Stimulated activated effector memory CD8-positive, alpha-beta T cell treated with anti-CD3 and anti-CD28 coated beads, Interleukin-12 subunit alpha, Interleukin-12 subunit beta, amount 100 ng/mL, for 72 hours (primary cell): ENCODE measurements around the gene CYSLTR2.
A peak's percentile ranks its signal among the peaks of the same experiment; 100 is the strongest.

ENCODE experiments used
- ATAC-seq: fragments of 150-1000 bp; cut with Tn5 transposase; 2 replicates; pipeline ENCODE4 v1.10.0; 2021
- DNase-seq, 2 donors: peaks; one replicate each; pipeline ENCODE4 v3.0.0; 2021 to 2022; ENCODE audit warnings: low spot score in 2 of 2
- H3K27ac Mint-ChIP-seq: one replicate; pipeline ENCODE4 v1.8.0; 2022; ENCODE audit warnings: mild to moderate bottlenecking, mixed read lengths
- H3K36me3 Mint-ChIP-seq: one replicate; pipeline ENCODE4 v1.8.0; 2022; ENCODE audit warnings: mild to moderate bottlenecking, mixed read lengths
- H3K4me1 Mint-ChIP-seq: one replicate; pipeline ENCODE4 v1.8.0; 2022; ENCODE audit warnings: mixed read lengths
- H3K4me3 Mint-ChIP-seq: one replicate; pipeline ENCODE4 v1.8.0; 2022; ENCODE audit warnings: mild to moderate bottlenecking, mixed read lengths
- H3K9me3 Mint-ChIP-seq: one replicate; pipeline ENCODE4 v1.8.0; 2022; ENCODE audit warnings: mixed read lengths

Gene CYSLTR2

GRCh38 chr13:48635478-48635877 lies 18.3 kb upstream of the CYSLTR2 start:
- DNase-seq (no peak), ATAC-seq (no peak)
- Mint-ChIP-seq H3K27ac (no peak overlapping the region), H3K4me1 (no peaks in the 10 kb centered on the region), H3K9me3 (peaks cover 5% of the 10 kb centered on the region), H3K4me3 (no peak overlapping the region), H3K36me3 (no peaks in the 10 kb centered on the region)

GRCh38 chr13:48636550-48636949 lies 17.2 kb upstream of the CYSLTR2 start:
- no peak for ATAC-seq
- Mint-ChIP-seq H3K4me1 (no peaks in the 10 kb centered on the region), H3K27ac (no peak overlapping the region), H3K36me3 (no peaks in the 10 kb centered on the region), H3K9me3 (peaks cover 5% of the 10 kb centered on the region), H3K4me3 (no peak overlapping the region)
- no peak for DNase-seq

GRCh38 chr13:48637601-48638000 lies 16.1 kb upstream of the CYSLTR2 start:
- DNase-seq = no peak

GRCh38 chr13:48640767-48641166 lies 13.0 kb upstream of the CYSLTR2 start:
- Mint-ChIP-seq H3K4me3 (no peak overlapping the region), H3K27ac (peak overlapping the region; percentile 4), H3K9me3 (peaks cover 5% of the 10 kb centered on the region), H3K36me3 (no peaks in the 10 kb centered on the region), H3K4me1 (no peaks in the 10 kb centered on the region)
- DNase-seq (no peak), ATAC-seq (no peak)

More at GRCh38 chr13:48637601-48638000, 16.1 kb upstream of the CYSLTR2 start:
- Mint-ChIP-seq H3K4me3 (no peak overlapping the region), H3K36me3 (no peaks in the 10 kb centered on the region), H3K4me1 (no peaks in the 10 kb centered on the region), H3K9me3 (peaks cover 5% of the 10 kb centered on the region), H3K27ac (no peak overlapping the region)
- ATAC-seq = no peak

- Mint-ChIP-seq H3K4me1 (no peaks in the 10 kb centered on the region), H3K4me3 (no peak overlapping the region), H3K36me3 (no peaks in the 10 kb centered on the region), H3K9me3 (peaks cover 2% of the 10 kb centered on the region), H3K27ac (no peak overlapping the region)
- DNase-seq = no peak
- ATAC-seq = no peak
Measured at GRCh38 chr13:48641404-48641803, 12.3 kb upstream of the CYSLTR2 start.

- H3K36me3 Mint-ChIP-seq = no peaks in the 10 kb centered on the region
- no peaks in the 10 kb centered on the region for H3K4me1 Mint-ChIP-seq
- no peak overlapping the region for H3K4me3 Mint-ChIP-seq
- no peak overlapping the region for H3K27ac Mint-ChIP-seq
- no peaks in the 10 kb centered on the region for H3K9me3 Mint-ChIP-seq
- no peak for ATAC-seq
- DNase-seq = no peak
Measured at GRCh38 chr13:48642061-48642460, 11.7 kb upstream of the CYSLTR2 start.

- ATAC-seq = no peak
- Mint-ChIP-seq H3K27ac (no peak overlapping the region), H3K4me1 (no peaks in the 10 kb centered on the region), H3K9me3 (no peaks in the 10 kb centered on the region), H3K4me3 (no peak overlapping the region), H3K36me3 (no peaks in the 10 kb centered on the region)
- no peak for DNase-seq
Measured at GRCh38 chr13:48643159-48643558, 10.6 kb upstream of the CYSLTR2 start.

GRCh38 chr13:48644141-48644540 lies 9.6 kb upstream of the CYSLTR2 start:
- DNase-seq = no peak
- peak; percentile 31 for ATAC-seq
- Mint-ChIP-seq H3K27ac (no peak overlapping the region), H3K36me3 (no peaks in the 10 kb centered on the region), H3K4me3 (no peak overlapping the region), H3K4me1 (no peaks in the 10 kb centered on the region), H3K9me3 (no peaks in the 10 kb centered on the region)

- Mint-ChIP-seq H3K27ac (no peak overlapping the region), H3K9me3 (no peaks in the 10 kb centered on the region), H3K4me3 (no peak overlapping the region), H3K4me1 (no peaks in the 10 kb centered on the region), H3K36me3 (no peaks in the 10 kb centered on the region)
- ATAC-seq (no peak), DNase-seq (no peak)
Measured at GRCh38 chr13:48644951-48645350, 8.8 kb upstream of the CYSLTR2 start.

- DNase-seq = no peak
- H3K36me3 Mint-ChIP-seq = no peaks in the 10 kb centered on the region
- no peaks in the 10 kb centered on the region for H3K4me1 Mint-ChIP-seq
- no peaks in the 10 kb centered on the region for H3K9me3 Mint-ChIP-seq
- no peak overlapping the region for H3K27ac Mint-ChIP-seq
- no peak overlapping the region for H3K4me3 Mint-ChIP-seq
- no peak for ATAC-seq
Measured at GRCh38 chr13:48645845-48646244, 7.9 kb upstream of the CYSLTR2 start.

GRCh38 chr13:48646791-48647190 lies 6.9 kb upstream of the CYSLTR2 start:
- Mint-ChIP-seq H3K4me1 (no peaks in the 10 kb centered on the region), H3K9me3 (no peaks in the 10 kb centered on the region), H3K4me3 (no peak overlapping the region), H3K36me3 (no peaks in the 10 kb centered on the region), H3K27ac (no peak overlapping the region)
- ATAC-seq (no peak), DNase-seq (no peak)

GRCh38 chr13:48647625-48648024 lies 6.1 kb upstream of the CYSLTR2 start:
- Mint-ChIP-seq H3K4me3 (no peak overlapping the region), H3K36me3 (no peaks in the 10 kb centered on the region), H3K4me1 (peaks cover under 1% of the 10 kb centered on the region), H3K27ac (no peak overlapping the region), H3K9me3 (no peaks in the 10 kb centered on the region)
- no peak for DNase-seq
- ATAC-seq = no peak

- Mint-ChIP-seq H3K9me3 (no peaks in the 10 kb centered on the region), H3K4me1 (peaks cover 9% of the 10 kb centered on the region), H3K27ac (no peak overlapping the region), H3K36me3 (no peaks in the 10 kb centered on the region), H3K4me3 (no peak overlapping the region)
- no peak for DNase-seq
- no peak for ATAC-seq
Measured at GRCh38 chr13:48648446-48648845, 5.3 kb upstream of the CYSLTR2 start.

GRCh38 chr13:48652851-48653471 lies 768 bp upstream of the CYSLTR2 start:
- peak overlapping the region; percentile 63 for H3K4me3 Mint-ChIP-seq
- no peaks in the 10 kb centered on the region for H3K36me3 Mint-ChIP-seq
- DNase-seq (no peak), ATAC-seq (no peak)
- H3K9me3 Mint-ChIP-seq = no peaks in the 10 kb centered on the region
- H3K27ac Mint-ChIP-seq = peak overlapping the region; percentile 67
- H3K4me1 Mint-ChIP-seq = peaks cover 15% of the 10 kb centered on the region

- no peaks in the 10 kb centered on the region for H3K9me3 Mint-ChIP-seq
- ATAC-seq (no peak), DNase-seq (no peak)
- H3K4me1 Mint-ChIP-seq = peaks cover 24% of the 10 kb centered on the region
- H3K36me3 Mint-ChIP-seq = no peaks in the 10 kb centered on the region
- no peak overlapping the region for H3K27ac Mint-ChIP-seq
- peak overlapping the region; percentile 63 for H3K4me3 Mint-ChIP-seq
Measured at GRCh38 chr13:48654511-48654910, 782 bp downstream of the CYSLTR2 start.

GRCh38 chr13:48655291-48655690 lies 1.6 kb downstream of the CYSLTR2 start:
- no peaks in the 10 kb centered on the region for H3K9me3 Mint-ChIP-seq
- no peaks in the 10 kb centered on the region for H3K36me3 Mint-ChIP-seq
- no peak for ATAC-seq
- DNase-seq = no peak
- no peak overlapping the region for H3K4me3 Mint-ChIP-seq
- no peak overlapping the region for H3K27ac Mint-ChIP-seq
- peaks cover 24% of the 10 kb centered on the region for H3K4me1 Mint-ChIP-seq

GRCh38 chr13:48656608-48657007 lies 2.9 kb downstream of the CYSLTR2 start:
- H3K36me3 Mint-ChIP-seq = no peaks in the 10 kb centered on the region
- ATAC-seq = no peak
- H3K27ac Mint-ChIP-seq = no peak overlapping the region
- H3K9me3 Mint-ChIP-seq = no peaks in the 10 kb centered on the region
- peaks cover 24% of the 10 kb centered on the region for H3K4me1 Mint-ChIP-seq
- no peak overlapping the region for H3K4me3 Mint-ChIP-seq
- DNase-seq = no peak
